ENCODE measurements around the gene ERO1A.
"Not testable (repeated sequence)": the region's sequence is repeated elsewhere in the genome, so short reads cannot be mapped to it uniquely, and the experiment has no call there.

ERO1A gene

DNA sequence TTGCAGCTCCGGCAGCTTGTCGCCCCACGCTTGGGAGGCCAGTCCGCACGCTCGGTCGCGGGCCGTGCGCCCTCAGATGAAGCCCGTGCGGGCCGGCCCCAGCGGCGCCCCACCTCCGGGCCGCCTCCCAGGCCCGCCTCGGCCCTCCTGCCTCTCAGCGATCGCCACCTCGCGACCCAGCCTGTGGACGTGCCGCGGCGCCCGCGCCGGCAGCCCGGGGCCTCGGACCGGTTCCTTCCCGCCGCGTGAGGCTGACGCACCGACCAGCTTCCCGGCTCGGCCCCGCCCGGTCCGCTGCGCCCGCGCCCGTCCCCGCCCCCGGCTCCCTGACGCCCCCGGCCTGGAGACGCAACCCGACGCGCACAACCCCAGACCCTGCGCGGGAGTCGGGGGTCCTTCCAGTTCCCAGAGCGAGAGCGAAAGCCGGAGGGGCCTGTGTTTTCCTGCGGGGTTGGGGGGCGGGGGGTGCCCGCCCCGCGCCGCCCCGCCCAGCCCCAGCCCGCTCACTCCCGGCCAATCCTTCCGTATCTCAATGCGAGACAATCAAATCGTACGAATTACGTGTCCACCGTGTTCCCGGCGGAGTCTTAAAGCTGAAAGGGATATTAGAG is at the start of gene ERO1A:
TSS of gene ERO1A (minus strand) at position 78 of the 611 bp plus-strand sequence. CDS start at position 1, 77 bp downstream.
- DNase-seq (ENCODE audit: low read depth in 2 of 3, low spot score in 2 of 3): peak; percentile 25 to 64 (median 59)

- no peak for DNase-seq (ENCODE audit: low read depth in 2 of 3, low spot score in 2 of 3)
Observed at GRCh38 chr14:52741865-52742264, 46.5 kb upstream of the ERO1A start.

- DNase-seq (ENCODE audit: low read depth in 2 of 3, low spot score in 2 of 3): no peak
Observed at GRCh38 chr14:52740751-52741150, 45.4 kb upstream of the ERO1A start.

DNA sequence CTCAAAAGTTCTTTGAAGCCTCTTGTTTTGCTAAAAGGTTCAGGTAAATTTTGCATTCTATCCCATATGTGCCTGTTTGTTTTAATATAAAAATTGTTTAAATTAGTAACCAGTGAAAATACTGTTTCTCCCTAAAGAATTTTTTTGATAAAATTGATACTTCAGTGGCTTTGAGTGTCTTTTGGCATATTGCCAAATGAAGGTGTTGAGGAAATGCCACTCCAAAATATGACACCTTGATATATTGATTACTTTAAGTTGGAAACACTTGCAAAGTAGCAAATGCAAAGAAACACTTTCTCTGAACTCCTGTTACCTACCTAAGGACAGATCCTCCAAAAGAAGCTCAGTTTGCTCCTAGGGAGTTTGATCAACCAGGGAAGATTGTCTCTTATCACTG is 43.1 kb upstream of the ERO1A start:
- no peak for DNase-seq (ENCODE audit: low read depth in 2 of 3, low spot score in 2 of 3)

- DNase-seq (ENCODE audit: low read depth in 2 of 3, low spot score in 2 of 3): no peak
Observed at GRCh38 chr14:52735921-52736489, 40.6 kb upstream of the ERO1A start.

- no peak for DNase-seq (ENCODE audit: low read depth in 2 of 3, low spot score in 2 of 3)
Observed at GRCh38 chr14:52733824-52734223, 38.5 kb upstream of the ERO1A start.

- no peak for DNase-seq (ENCODE audit: low read depth in 2 of 3, low spot score in 2 of 3)
Observed at GRCh38 chr14:52730709-52731111, 35.4 kb upstream of the ERO1A start.

DNA sequence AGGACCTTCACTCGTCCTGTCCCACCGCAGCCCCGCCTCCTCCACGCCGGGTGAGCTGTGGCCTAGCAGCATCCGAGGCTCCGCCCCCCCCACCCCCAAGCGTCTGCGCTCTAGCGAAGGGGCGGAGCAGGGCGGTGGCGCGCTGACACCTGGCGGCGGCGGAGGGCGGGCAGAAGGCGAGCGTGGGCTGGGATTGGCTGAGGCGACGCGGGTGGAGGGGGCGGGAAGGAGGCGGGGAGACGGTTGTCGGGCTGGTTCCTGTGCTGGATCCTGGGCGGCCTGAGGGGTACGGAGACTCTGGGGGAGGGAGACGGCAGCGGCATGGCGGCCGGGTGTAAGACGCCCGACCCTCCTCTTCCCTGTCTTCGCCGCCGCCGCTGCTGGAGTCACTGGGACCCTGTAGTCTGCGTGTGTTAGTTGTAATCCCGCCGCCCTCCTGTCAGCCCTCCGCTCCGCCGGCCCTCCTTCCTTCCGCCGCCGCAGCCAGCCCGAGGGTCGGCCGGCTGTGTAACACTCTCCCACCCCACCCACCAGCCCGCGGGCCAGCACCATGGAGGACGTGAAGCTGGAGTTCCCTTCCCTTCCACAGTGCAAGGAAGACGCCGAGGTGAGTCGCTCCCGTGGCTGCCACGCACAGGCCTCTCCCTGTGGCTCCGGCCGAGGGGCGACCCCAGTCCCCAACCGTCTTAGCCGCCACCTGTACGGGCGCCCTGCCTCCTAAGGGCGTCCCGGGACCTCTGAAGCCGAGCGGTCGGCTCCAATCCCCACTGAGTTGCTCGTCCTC is 34.8 kb upstream of the ERO1A start, which contains the start of gene STYX:
TSS of gene STYX (plus strand) at position 242 of the 784 bp plus-strand sequence. CDS start at position 551, 309 bp downstream.
- peak; percentile 93 to 98 (median 97) for DNase-seq (ENCODE audit: low read depth in 2 of 3, low spot score in 2 of 3)

GRCh38 chr14:52729585-52729924 is 34.2 kb upstream of the ERO1A start:
- DNase-seq (ENCODE audit: low read depth in 2 of 3, low spot score in 2 of 3): no peak

GRCh38 chr14:52729035-52729434 is 33.7 kb upstream of the ERO1A start:
- DNase-seq (ENCODE audit: low read depth in 2 of 3, low spot score in 2 of 3): not testable (repeated sequence)

DNA sequence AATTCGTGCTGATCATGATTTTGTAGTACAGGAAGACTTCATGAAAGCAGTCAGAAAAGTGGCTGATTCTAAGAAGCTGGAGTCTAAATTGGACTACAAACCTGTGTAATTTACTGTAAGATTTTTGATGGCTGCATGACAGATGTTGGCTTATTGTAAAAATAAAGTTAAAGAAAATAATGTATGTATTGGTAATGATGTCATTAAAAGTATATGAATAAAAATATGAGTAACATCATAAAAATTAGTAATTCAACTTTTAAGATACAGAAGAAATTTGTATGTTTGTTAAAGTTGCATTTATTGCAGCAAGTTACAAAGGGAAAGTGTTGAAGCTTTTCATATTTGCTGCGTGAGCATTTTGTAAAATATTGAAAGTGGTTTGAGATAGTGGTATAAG is 32.2 kb upstream of the ERO1A start:
- DNase-seq (ENCODE audit: low read depth in 2 of 3, low spot score in 2 of 3): not testable (repeated sequence)

- no peak for DNase-seq (ENCODE audit: low read depth in 2 of 3, low spot score in 2 of 3)
Observed at GRCh38 chr14:52724360-52724644, 28.9 kb upstream of the ERO1A start.

GRCh38 chr14:52723514-52724359 is 28.4 kb upstream of the ERO1A start:
- no peak for DNase-seq (ENCODE audit: low read depth in 2 of 3, low spot score in 2 of 3)

- DNase-seq (ENCODE audit: low read depth in 2 of 3, low spot score in 2 of 3): no peak
Observed at GRCh38 chr14:52716155-52716554, 20.8 kb upstream of the ERO1A start.

DNA sequence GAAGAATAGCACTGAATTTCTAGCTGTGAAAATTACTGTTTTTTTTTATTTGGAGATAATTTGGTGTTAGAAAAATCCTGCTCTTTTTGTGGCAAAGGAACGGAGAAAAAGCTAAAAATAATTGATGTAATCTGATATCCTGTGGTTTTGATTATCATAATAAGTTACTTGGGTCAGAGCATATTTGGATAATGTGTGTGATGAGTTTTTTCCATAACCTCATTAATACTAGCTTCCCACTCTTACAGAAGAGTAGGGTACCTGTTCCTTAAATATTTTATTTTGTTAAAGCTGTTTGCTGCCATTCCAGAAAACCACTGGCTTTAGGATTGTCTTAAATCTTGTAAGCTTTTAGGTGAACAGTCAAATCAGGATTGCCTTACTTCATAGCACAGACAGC is 16.3 kb upstream of the ERO1A start:
- DNase-seq (ENCODE audit: low read depth in 2 of 3, low spot score in 2 of 3): no peak

GRCh38 chr14:52706724-52707706 is 11.7 kb upstream of the ERO1A start, which contains the start of gene PSMC6:
Gene PSMC6 (plus strand): TSS chr14:52707200. CDS start chr14:52707220, 20 bp downstream.
- peak; percentile 84 to 88 (median 87) for DNase-seq (ENCODE audit: low read depth in 2 of 3, low spot score in 2 of 3)

GRCh38 chr14:52706286-52706685 is 10.9 kb upstream of the ERO1A start:
- DNase-seq (ENCODE audit: low read depth in 2 of 3, low spot score in 2 of 3): no peak

DNA sequence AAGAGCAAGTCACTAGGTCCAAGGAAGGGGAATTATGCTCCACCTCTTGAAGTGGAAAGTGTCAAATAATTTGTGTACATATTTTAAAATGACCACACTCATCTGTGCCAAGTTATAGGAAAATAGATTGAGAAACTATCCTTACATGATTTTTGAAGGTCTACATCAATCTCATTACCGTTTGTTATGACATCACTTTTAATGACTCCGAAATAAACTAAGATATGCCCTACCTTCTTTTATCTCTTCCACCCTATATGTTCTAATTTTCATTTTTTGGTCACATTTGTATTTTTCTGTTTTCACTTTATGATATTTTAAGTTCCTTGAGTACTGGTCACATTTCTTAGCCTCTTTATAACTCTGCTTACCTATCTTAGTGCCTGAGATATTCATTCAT is 8.3 kb upstream of the ERO1A start:
- DNase-seq (ENCODE audit: low read depth in 2 of 3, low spot score in 2 of 3): no peak

GRCh38 chr14:52703225-52703624 is 7.9 kb upstream of the ERO1A start:
- no peak for DNase-seq (ENCODE audit: low read depth in 2 of 3, low spot score in 2 of 3)

GRCh38 chr14:52701223-52701622 is 5.9 kb upstream of the ERO1A start:
- no peak for DNase-seq (ENCODE audit: low read depth in 2 of 3, low spot score in 2 of 3)
